Natural killer cell (primary cell): ENCODE results near the gene LIMK2. TPM values are rescaled to one million over a fixed set of nuclear protein-coding genes. Genes with fewer than 3 reads are reported as not detected.

ENCODE experiments used
- ATAC-seq, 3 donors: fragments of 150-1000 bp in 2 of 3; fragments of 200-7000 bp in 1 of 3; cut with Tn5 transposase; 1 replicate in 1 of 3; 2 replicates in 2 of 3; pipeline ENCODE4 v1.10.0; 2021; ENCODE audit warnings: mild to moderate bottlenecking in 2 of 3, moderate library complexity in 2 of 3
- DNase-seq, 2 donors: peaks; one replicate each; pipeline versions ENCODE4 v3.0.0 to v3.0.0-alpha.2; 2013 to 2021; ENCODE audit warnings: mixed read lengths in 1 of 2
- H3K27ac ChIP-seq: one replicate; pipeline ENCODE4 v1.5.1; 2013; ENCODE audit warnings: mild to moderate bottlenecking, low read length
- H3K27me3 ChIP-seq: one replicate; pipeline ENCODE4 v1.6.1; 2013; ENCODE audit warnings: low read length; ENCODE audit not compliant: control insufficient read depth, insufficient read depth
- H3K36me3 ChIP-seq: one replicate; pipeline ENCODE4 v1.6.1; 2013; ENCODE audit warnings: low read length; ENCODE audit not compliant: control insufficient read depth, insufficient read depth
- H3K4me1 ChIP-seq: one replicate; pipeline ENCODE4 v1.6.1; 2013; ENCODE audit warnings: low read length; ENCODE audit not compliant: control insufficient read depth, insufficient read depth
- H3K4me3 ChIP-seq: one replicate; pipeline ENCODE4 v1.5.1; 2013; ENCODE audit warnings: low read length
- H3K9me3 ChIP-seq: one replicate; pipeline ENCODE4 v1.6.1; 2013; ENCODE audit warnings: low read length; ENCODE audit not compliant: control insufficient read depth, insufficient read depth
- H3K27ac Mint-ChIP-seq, 2 donors: one replicate each; pipeline ENCODE4 v1.8.0; 2022; ENCODE audit warnings: mild to moderate bottlenecking in 2 of 2, mixed read lengths in 2 of 2, moderate library complexity in 1 of 2
- H3K27me3 Mint-ChIP-seq, 2 donors: one replicate each; pipeline ENCODE4 v1.8.0; 2022; ENCODE audit warnings: low read depth in 2 of 2, mixed read lengths in 2 of 2
- H3K36me3 Mint-ChIP-seq: one replicate; pipeline ENCODE4 v1.8.0; 2022; ENCODE audit warnings: mixed read lengths
- H3K4me1 Mint-ChIP-seq, 2 donors: one replicate each; pipeline ENCODE4 v1.8.0; 2022; ENCODE audit warnings: mixed read lengths in 2 of 2
- H3K4me3 Mint-ChIP-seq: one replicate; pipeline ENCODE4 v1.8.0; 2022; ENCODE audit warnings: mild to moderate bottlenecking, moderate library complexity, mixed read lengths
- H3K9me3 Mint-ChIP-seq, 2 donors: one replicate each; pipeline ENCODE4 v1.8.0; 2022; ENCODE audit warnings: mixed read lengths in 2 of 2
- WGBS: methylation state at CpG from one replicate; pipeline ENCODE4 v1.1.7; 2013; ENCODE audit warnings: missing lambda C conversion rate; ENCODE audit not compliant: insufficient coverage; 5-methylcytosine and 5-hydroxymethylcytosine counted together
- intact Hi-C: fragments of 100-400 bp; cut with micrococcal nuclease; formaldehyde crosslinking; loops from one replicate; pipeline ENCODE4 v1.14.2; 2022
- total RNA-seq, 4 donors: library from RNA; stranded (reverse); fragments of 120-200 nt in 1 of 4; gene quantifications; one replicate each; pipeline versions ENCODE4 v1.2.3 to v1.2.4, GENCODE V29; 2013 to 2022
- TF ChIP-seq, protein P1 (sequence below): fragments of 200-600 bp; IDR thresholded peaks from one replicate; pipeline ENCODE4 v1.8.0; 2022; ENCODE audit warnings: antibody characterized with exemption

Gene LIMK2
- total RNA-seq, 3 donors from 2014 or later (not counting 1 experiment from before 2014, with no cell fraction given) = 17.2 to 28.6 (median 19.1) TPM

DNA sequence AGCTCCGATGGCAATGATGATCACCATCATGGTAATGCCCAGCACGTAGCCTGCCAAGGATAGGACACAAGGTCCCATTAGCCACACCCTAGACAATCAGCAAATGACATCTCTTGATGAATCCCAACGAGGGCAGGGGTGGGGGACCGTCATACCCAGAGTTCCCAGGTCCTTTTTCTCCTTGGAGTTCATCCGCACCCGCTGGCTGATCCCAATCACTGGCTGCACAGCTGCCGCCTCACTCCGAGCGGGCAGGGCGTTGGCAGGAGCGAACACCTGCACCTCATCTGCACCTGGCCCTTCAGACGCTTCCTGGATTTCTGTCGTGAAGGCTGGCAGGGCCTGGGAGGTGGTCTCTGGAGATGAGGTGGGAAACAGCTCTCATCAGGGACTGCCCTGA is 77.2 kb downstream of the LIMK2 start:
- DNase-seq = peak in 1 of 2 donors; percentile 50
- H3K4me1 ChIP-seq = peaks cover 78% of the 10 kb centered on the region
- TF ChIP-seq, protein P1, sequence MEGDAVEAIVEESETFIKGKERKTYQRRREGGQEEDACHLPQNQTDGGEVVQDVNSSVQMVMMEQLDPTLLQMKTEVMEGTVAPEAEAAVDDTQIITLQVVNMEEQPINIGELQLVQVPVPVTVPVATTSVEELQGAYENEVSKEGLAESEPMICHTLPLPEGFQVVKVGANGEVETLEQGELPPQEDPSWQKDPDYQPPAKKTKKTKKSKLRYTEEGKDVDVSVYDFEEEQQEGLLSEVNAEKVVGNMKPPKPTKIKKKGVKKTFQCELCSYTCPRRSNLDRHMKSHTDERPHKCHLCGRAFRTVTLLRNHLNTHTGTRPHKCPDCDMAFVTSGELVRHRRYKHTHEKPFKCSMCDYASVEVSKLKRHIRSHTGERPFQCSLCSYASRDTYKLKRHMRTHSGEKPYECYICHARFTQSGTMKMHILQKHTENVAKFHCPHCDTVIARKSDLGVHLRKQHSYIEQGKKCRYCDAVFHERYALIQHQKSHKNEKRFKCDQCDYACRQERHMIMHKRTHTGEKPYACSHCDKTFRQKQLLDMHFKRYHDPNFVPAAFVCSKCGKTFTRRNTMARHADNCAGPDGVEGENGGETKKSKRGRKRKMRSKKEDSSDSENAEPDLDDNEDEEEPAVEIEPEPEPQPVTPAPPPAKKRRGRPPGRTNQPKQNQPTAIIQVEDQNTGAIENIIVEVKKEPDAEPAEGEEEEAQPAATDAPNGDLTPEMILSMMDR = no peak
- no peaks in the 10 kb centered on the region for H3K9me3 ChIP-seq
- ATAC-seq = no peak
- no peaks in the 10 kb centered on the region for H3K27me3 ChIP-seq
- peaks cover 57 to 59% of the 10 kb centered on the region in 2 donors for H3K4me1 Mint-ChIP-seq
- intact Hi-C loops = no loop called here
- H3K9me3 Mint-ChIP-seq = no peaks in the 10 kb centered on the region
- H3K4me3 ChIP-seq = peak overlapping the region; percentile 71
- peaks cover 30% of the 10 kb centered on the region for H3K36me3 ChIP-seq
- H3K4me3 Mint-ChIP-seq = peak overlapping the region; percentile 99
- H3K36me3 Mint-ChIP-seq = no peaks in the 10 kb centered on the region
- peak overlapping the region; percentile 99 for H3K27ac ChIP-seq
- H3K27me3 Mint-ChIP-seq = no peaks in the 10 kb centered on the region
- H3K27ac Mint-ChIP-seq = peak overlapping the region; percentile 99
- WGBS = 84% methylated on average over 13 of the region's 13 CpGs

DNA sequence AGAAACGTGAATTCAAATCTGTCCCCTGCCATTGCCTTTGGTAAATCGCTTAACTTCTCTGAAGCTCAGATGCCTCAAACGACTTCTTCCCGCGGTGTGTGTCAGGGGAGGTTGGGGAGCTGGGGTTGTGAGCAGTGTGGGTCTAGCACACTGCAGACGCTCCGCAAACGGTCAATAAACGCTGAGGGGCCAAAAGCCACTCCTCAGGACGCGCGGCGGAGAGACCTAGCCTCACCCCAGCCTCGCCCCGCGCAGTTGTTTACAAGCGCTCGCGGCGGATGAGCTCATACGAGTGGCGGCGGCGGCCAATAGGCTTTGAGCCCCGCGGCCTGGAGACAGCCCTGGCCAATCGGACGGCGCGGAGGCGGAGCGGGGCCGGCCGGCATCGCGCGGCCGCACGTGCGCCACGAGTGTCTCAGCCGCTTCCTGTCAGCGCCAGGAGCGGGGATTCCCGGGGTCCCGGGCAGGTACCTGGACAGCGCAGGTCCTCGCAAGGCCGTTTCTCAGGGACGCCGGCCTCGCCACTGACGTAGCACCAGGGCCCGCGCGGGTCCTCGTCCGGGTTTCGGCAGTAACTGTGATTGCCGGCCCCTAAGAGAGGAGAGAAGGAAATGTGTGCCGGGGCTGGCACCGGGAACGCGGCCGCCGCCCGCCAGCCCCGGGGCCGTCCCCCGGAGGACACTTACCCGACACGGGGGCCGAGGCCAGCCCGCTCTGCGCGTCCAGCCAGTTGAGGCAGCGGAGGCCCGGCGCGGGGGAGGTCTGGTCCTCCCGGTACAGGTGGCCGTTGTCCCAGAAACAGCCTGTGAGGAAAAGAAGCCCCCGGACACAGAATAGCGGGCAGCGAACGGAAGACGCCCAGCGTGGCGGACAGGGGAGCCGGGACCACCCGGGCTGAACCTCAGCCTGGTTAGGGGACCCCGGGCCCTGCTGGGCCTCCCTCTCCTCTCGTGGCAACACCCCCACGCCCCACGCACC is 78.7 kb downstream of the LIMK2 start:
- peak; percentile 82 to 95 (median 84) for ATAC-seq
- Histone ChIP-seq H3K36me3 (peaks cover 16% of the 10 kb centered on the region), H3K9me3 (no peaks in the 10 kb centered on the region), H3K27ac (peak overlapping the region; percentile 99), H3K4me1 (peaks cover 67% of the 10 kb centered on the region), H3K27me3 (no peaks in the 10 kb centered on the region), H3K4me3 (peak overlapping the region; percentile 98)
- Mint-ChIP-seq H3K27ac (peak overlapping the region; percentile 99), H3K27me3 (no peaks in the 10 kb centered on the region), H3K36me3 (no peaks in the 10 kb centered on the region), H3K4me3 (peak overlapping the region; percentile 99), H3K9me3 (no peaks in the 10 kb centered on the region), H3K4me1 (peaks cover 51 to 52% of the 10 kb centered on the region in 2 donors)
- WGBS = under 1% methylated on average over 92 of the region's 95 CpGs
- TF ChIP-seq, protein P1 = no peak
- peak; percentile 96 to 97 for DNase-seq
- intact Hi-C loops = loop anchor here (2.0 to 5.0 kb wide), 3 partner anchors 56 to 1023 kb away; partner anchors contain the start of genes DRG1, OSM and PATZ1

DNA sequence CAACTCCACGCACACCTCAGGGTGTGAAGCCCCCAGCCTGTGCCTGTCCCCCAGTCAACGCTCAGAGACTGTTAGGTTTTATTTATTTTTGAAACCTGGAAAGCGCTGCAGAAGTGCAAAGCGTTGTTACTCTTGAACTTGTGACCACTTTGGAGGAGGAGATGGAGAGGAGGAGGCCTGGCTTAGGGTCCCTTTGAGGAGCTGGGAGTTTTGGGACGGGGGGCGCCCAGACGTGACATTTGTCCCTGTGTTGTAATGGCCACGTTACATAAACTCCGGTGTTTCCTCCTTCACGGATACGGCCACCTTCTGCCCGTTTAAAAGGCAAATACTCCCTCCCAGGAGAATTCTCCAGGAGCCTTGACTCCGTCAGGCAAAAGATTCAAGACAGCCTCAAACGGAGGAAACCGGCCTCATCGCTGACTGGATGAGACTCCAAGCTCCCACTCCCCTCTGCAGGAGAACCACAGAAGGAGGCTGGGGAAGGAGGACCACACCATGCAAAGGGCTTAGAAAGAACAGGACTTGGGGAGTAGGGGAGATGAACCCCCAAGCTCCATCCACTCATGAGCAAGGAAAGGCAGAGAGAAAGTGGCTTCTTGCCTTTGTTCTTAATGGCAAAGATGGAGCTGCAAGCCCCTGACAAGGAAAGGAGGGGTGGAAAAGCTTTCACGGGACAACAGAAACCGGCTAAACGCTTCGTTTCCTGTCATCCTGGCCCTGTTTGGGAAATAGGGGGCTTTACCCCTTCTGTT is 79.6 kb downstream of the LIMK2 start:
- no peaks in the 10 kb centered on the region for H3K27me3 ChIP-seq
- intact Hi-C loops = loop anchor here (1.0 to 5.0 kb wide), 4 partner anchors 22 to 1024 kb away; partner anchors contain the start of genes DRG1, OSM and PATZ1
- WGBS = under 1% methylated on average over 16 of the region's 20 CpGs
- peak; percentile 23 to 52 for DNase-seq
- Mint-ChIP-seq H3K4me3 (peak overlapping the region; percentile 99), H3K27ac (peak overlapping the region; percentile 99), H3K36me3 (no peaks in the 10 kb centered on the region), H3K27me3 (no peaks in the 10 kb centered on the region), H3K4me1 (peaks cover 42 to 43% of the 10 kb centered on the region in 2 donors), H3K9me3 (no peaks in the 10 kb centered on the region)
- no peaks in the 10 kb centered on the region for H3K9me3 ChIP-seq
- H3K4me3 ChIP-seq = peak overlapping the region; percentile 98
- TF ChIP-seq, protein P1 = no peak
- peak overlapping the region; percentile 99 for H3K27ac ChIP-seq
- ATAC-seq = no peak
- H3K4me1 ChIP-seq = peaks cover 59% of the 10 kb centered on the region
- peaks cover 16% of the 10 kb centered on the region for H3K36me3 ChIP-seq
